NCI-H2196 (cell line): ENCODE measurements around the gene FBN1.

Experiments
- DNase-seq: peaks from one replicate; lab custom pipeline; 2025; ENCODE audit not compliant: unreplicated experiment; lab: John Stamatoyannopoulos, UW

FBN1 gene

GRCh38 chr15:48440084-48440483 is 205.4 kb downstream of the FBN1 start:
- DNase-seq, result no peak

- DNase-seq, result no peak
Observed at GRCh38 chr15:48437178-48437577, 208.3 kb downstream of the FBN1 start.

GRCh38 chr15:48435321-48435720 is 210.2 kb downstream of the FBN1 start:
- DNase-seq, result no peak

- DNase-seq, result no peak
Observed at GRCh38 chr15:48433226-48433886, 212.2 kb downstream of the FBN1 start.

- no peak for DNase-seq
Observed at GRCh38 chr15:48432688-48433087, 212.8 kb downstream of the FBN1 start.

- DNase-seq, result no peak
Observed at GRCh38 chr15:48427960-48428547, 217.5 kb downstream of the FBN1 start.

GRCh38 chr15:48427479-48427878 is 218.0 kb downstream of the FBN1 start:
- DNase-seq, result no peak

- DNase-seq, result no peak
Observed at GRCh38 chr15:48426941-48427340, 218.6 kb downstream of the FBN1 start.

- DNase-seq, result no peak
Observed at GRCh38 chr15:48426044-48426443, 219.5 kb downstream of the FBN1 start.

GRCh38 chr15:48425051-48425450 is 220.5 kb downstream of the FBN1 start:
- DNase-seq, result no peak

- no peak for DNase-seq
Observed at GRCh38 chr15:48423896-48424475, 221.5 kb downstream of the FBN1 start.

GRCh38 chr15:48423342-48423741 is 222.2 kb downstream of the FBN1 start:
- DNase-seq, result no peak

GRCh38 chr15:48422401-48422800 is 223.1 kb downstream of the FBN1 start:
- DNase-seq, result no peak

- no peak for DNase-seq
Observed at GRCh38 chr15:48421362-48421761, 224.1 kb downstream of the FBN1 start.

GRCh38 chr15:48419896-48420295 is 225.6 kb downstream of the FBN1 start:
- DNase-seq, result no peak

- no peak for DNase-seq
Observed at GRCh38 chr15:48418343-48418742, 227.2 kb downstream of the FBN1 start.

- no peak for DNase-seq
Observed at GRCh38 chr15:48416301-48416700, 229.2 kb downstream of the FBN1 start.

- no peak for DNase-seq
Observed at GRCh38 chr15:48415036-48415886, 230.2 kb downstream of the FBN1 start.

GRCh38 chr15:48414015-48414414 is 231.5 kb downstream of the FBN1 start:
- no peak for DNase-seq

GRCh38 chr15:48413304-48413703 is 232.2 kb downstream of the FBN1 start:
- DNase-seq, result no peak

GRCh38 chr15:48411971-48412591 is 233.4 kb downstream of the FBN1 start:
- no peak for DNase-seq
